ENCODE measurements around the gene ARHGAP4. TPM values are rescaled to one million over a fixed set of nuclear protein-coding genes. Genes with fewer than 3 reads are reported as not detected.
A peak's percentile ranks its signal among the peaks of the same experiment; 100 is the strongest.

ARHGAP4 gene
- total RNA-seq, 2 experiments from 2014 or later = 317 to 324 TPM

DNA sequence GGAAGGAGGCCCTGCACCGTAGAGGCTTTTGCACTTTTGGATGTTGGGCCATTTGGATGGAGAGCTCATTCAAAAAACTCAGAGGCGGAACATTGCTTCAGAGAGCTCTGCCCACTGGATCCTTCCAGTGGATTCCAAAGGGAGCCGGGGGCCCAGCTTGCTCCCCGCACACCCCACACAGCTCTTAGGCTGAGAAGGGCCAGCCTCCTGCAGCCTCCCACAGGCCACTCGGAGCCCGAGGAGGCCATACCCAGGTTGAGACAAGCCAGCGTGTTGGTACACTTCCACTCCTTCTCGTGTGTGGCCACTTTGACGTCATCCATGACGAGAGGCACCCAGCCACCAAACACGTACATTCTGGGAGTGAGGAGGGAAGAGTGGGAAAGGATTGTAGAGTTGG is 35.2 kb upstream of the ARHGAP4 start:
- CTCF ChIA-PET = interaction anchor here (1.1 to 1.2 kb wide), 2 partner anchors 9 to 14 kb away, joined by 3 read pairs; no protein-coding TSS in a partner anchor
- POLR2A ChIA-PET = interaction anchor here (1.0 to 1.2 kb wide), 2 partner anchors 12 to 34 kb away, joined by 3 to 5 read pairs; no protein-coding TSS in a partner anchor
- ATAC-seq = no peak

DNA sequence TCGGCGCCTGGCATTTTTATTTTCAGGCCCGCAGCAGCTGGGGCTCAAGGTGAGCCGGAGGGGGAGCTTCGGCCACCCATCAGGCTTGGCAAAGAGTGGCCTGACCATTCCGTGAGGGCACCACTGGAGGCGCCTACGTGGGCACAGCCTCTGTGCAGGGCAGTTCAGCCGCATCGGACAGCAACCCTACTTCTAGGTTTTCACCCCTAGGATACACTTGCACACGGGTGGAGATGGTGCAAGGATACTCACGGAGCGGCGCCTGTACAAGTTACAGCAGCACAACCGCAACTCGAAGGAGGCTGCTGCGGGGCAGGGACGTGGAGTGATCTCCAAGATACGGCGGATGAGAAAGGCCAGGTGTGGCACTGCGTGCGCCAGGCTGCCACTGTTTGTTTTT is 34.7 kb upstream of the ARHGAP4 start:
- Mint-ChIP-seq H3K27ac (no peak overlapping the region), H3K4me1 (ENCODE audit: low read depth) (peaks cover 8% of the 10 kb centered on the region), H3K9me3 (ENCODE audit: insufficient read depth) (no peaks in the 10 kb centered on the region), H3K4me3 (no peak overlapping the region), H3K36me3 (ENCODE audit: low read depth) (peaks cover 37% of the 10 kb centered on the region), H3K27me3 (ENCODE audit: low read depth) (no peaks in the 10 kb centered on the region)
- CTCF ChIA-PET = no interaction called here
- ATAC-seq = no peak
- DNase-seq = no peak
- POLR2A ChIA-PET = no interaction called here

More for the DNA sequence above, 35.2 kb upstream of the ARHGAP4 start:
- Mint-ChIP-seq H3K27ac (no peak overlapping the region), H3K4me3 (no peak overlapping the region), H3K9me3 (ENCODE audit: insufficient read depth) (no peaks in the 10 kb centered on the region), H3K36me3 (ENCODE audit: low read depth) (peaks cover 38% of the 10 kb centered on the region), H3K27me3 (ENCODE audit: low read depth) (no peaks in the 10 kb centered on the region), H3K4me1 (ENCODE audit: low read depth) (peaks cover 13% of the 10 kb centered on the region)
- DNase-seq = no peak

DNA sequence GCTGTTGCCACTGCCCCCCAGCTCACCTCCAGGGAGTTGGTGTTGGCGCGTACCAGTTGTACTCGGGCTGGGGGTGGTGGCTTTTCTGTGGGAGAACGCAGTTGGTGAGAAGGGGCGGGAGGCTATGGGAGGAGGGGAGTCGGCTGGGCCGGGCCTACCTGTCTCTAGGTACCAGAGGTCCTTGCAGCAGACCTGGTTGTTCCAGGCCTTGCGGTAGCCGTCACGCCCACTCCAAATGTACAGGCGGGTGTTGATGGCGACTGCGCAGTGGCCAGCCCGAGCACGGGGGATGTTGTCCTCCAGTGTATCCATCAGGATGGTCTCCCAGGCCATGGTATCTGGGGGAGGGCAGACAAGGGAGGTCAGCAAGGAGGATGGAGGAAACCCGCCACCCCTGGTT is 34.0 kb upstream of the ARHGAP4 start:
- H3K36me3 Mint-ChIP-seq (ENCODE audit: low read depth) = peaks cover 42% of the 10 kb centered on the region

DNA sequence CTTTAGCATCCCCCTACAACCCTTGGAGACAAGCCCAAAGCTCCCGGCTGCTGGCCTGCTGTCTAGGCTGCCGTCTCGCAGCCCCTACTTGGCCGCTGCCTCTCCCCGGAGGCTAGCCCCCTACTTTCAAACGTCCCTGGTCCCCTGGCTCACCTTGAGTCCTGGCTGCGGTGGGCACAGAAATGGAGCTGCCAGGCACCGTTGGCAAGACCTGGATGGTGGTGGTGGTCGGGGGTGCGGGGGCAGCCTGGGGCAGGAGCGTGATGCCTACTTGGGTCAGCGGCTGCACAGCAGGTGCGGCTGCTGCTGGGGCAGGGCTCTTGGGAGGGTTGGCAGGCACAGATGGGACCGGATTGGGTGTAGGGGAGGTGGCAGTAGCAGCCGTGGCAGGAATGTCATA is 33.6 kb upstream of the ARHGAP4 start:
- Mint-ChIP-seq H3K4me1 (ENCODE audit: low read depth) (no peaks in the 10 kb centered on the region), H3K27ac (no peak overlapping the region), H3K9me3 (ENCODE audit: insufficient read depth) (no peaks in the 10 kb centered on the region), H3K36me3 (ENCODE audit: low read depth) (peaks cover 44% of the 10 kb centered on the region), H3K27me3 (ENCODE audit: low read depth) (no peaks in the 10 kb centered on the region), H3K4me3 (no peak overlapping the region)
- ChIA-PET POLR2A (interaction anchor here (0.7 kb wide), 1 partner anchor 35 kb away, joined by 3 read pairs; no protein-coding TSS in a partner anchor), CTCF (no interaction called here)
- DNase-seq (no peak), ATAC-seq (no peak)

More for the DNA sequence above, 34.0 kb upstream of the ARHGAP4 start:
- Mint-ChIP-seq H3K4me1 (ENCODE audit: low read depth) (peaks cover 3% of the 10 kb centered on the region), H3K27ac (no peak overlapping the region), H3K4me3 (no peak overlapping the region), H3K27me3 (ENCODE audit: low read depth) (no peaks in the 10 kb centered on the region), H3K9me3 (ENCODE audit: insufficient read depth) (no peaks in the 10 kb centered on the region)
- ChIA-PET POLR2A (interaction anchor here (0.7 kb wide), 1 partner anchor 36 kb away, joined by 3 read pairs; no protein-coding TSS in a partner anchor), CTCF (no interaction called here)
- no peak for ATAC-seq
- no peak for DNase-seq

DNA sequence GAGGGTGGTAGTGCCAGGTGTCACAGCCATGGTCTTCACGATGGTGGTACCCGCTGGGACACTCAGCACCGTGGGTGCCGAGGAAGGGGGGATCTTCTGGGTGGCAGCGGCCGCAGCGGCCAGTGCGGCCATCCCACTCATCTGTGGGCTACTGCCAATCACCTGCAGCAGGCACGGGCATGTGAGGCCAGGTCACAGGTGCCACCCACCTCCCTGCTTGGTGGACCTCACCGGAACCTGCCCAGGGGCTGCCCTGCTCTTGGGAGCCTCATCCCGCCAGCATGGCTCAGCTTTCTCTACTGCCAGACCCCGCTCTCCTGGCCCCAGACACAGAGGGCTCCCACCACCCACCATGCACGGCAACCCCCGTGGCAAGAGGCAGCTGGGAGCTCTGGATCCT is 32.5 kb upstream of the ARHGAP4 start:
- no peak for DNase-seq
- Mint-ChIP-seq H3K36me3 (ENCODE audit: low read depth) (peaks cover 46% of the 10 kb centered on the region), H3K27ac (no peak overlapping the region), H3K27me3 (ENCODE audit: low read depth) (no peaks in the 10 kb centered on the region), H3K4me1 (ENCODE audit: low read depth) (peaks cover 3% of the 10 kb centered on the region), H3K4me3 (no peak overlapping the region), H3K9me3 (ENCODE audit: insufficient read depth) (no peaks in the 10 kb centered on the region)
- no peak for ATAC-seq
- ChIA-PET POLR2A (no interaction called here), CTCF (no interaction called here)

DNA sequence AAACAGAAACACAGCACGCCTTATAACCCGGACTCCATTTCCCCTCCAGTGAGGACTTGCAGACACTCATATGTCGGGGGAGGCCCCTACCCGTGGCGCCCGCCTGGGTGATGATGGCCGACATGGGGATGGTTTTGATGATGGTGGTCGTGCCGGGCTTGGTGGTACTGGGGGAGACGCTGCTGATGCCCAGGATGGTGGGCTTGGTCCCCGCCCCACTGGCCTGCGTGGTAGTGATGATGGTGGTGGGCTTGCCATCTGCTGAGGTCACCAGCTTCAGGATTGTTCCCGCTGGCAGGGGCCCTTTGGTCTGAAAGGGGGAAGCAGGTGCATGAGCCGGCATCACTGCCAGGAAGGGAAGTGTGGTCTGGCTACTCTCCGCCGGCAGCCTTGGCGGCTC is 31.2 kb upstream of the ARHGAP4 start:
- H3K9me3 Mint-ChIP-seq (ENCODE audit: insufficient read depth) = no peaks in the 10 kb centered on the region
- no peak for ATAC-seq
- H3K4me1 Mint-ChIP-seq (ENCODE audit: low read depth) = peaks cover 3% of the 10 kb centered on the region
- no peak for DNase-seq
- no peak overlapping the region for H3K27ac Mint-ChIP-seq
- no peaks in the 10 kb centered on the region for H3K27me3 Mint-ChIP-seq (ENCODE audit: low read depth)
- POLR2A ChIA-PET = interaction anchor here (0.6 kb wide), 1 partner anchor 39 kb away, joined by 3 read pairs; no protein-coding TSS in a partner anchor
- H3K4me3 Mint-ChIP-seq = no peak overlapping the region
- CTCF ChIA-PET = no interaction called here
- peaks cover 46% of the 10 kb centered on the region for H3K36me3 Mint-ChIP-seq (ENCODE audit: low read depth)

DNA sequence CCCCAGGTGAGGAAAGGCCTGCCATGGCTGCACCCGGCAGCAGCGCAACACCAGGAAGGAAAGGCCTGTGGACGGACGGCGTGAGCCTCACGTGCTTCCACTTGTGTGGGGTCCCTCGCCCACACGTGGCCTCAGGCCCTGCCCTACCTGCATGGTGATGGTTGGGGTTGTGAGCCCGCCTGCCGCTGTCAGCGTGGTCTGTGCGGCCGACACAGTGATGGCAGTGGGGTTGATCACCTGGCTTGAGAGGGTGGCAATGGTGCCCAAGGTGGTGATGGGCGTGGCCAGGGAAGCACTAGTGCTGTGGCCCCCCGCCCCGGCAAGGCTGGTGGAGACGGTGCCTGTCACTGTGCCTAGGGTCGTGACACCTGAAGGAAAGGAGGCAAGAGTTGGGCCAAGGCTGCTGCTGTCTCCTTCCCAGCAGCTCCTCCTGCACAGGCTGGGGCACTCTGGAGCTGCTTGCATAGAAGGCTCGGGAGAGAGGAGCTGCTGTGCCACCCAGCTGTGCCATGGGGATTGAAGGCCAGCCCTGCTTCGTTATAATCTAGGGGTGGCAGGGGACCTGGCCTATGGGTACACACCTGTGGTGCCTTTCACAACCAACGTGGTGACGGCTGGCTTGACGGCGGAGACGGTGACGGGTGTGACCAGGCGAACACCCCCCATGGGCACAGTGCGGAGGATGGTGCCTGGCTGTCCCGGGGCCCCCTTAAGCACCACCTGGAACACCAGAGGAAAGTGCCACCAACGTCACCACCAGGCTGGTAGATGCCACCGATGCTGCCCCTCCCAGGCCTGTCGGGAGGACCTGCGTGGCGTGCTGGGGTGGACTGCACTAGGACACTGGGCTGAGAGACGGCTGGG is 30.2 kb upstream of the ARHGAP4 start:
- peaks cover 43% of the 10 kb centered on the region for H3K36me3 Mint-ChIP-seq (ENCODE audit: low read depth)
- no peak for DNase-seq
- no peak overlapping the region for H3K27ac Mint-ChIP-seq
- POLR2A ChIA-PET = no interaction called here
- H3K27me3 Mint-ChIP-seq (ENCODE audit: low read depth) = no peaks in the 10 kb centered on the region
- H3K4me3 Mint-ChIP-seq = no peak overlapping the region
- CTCF ChIA-PET = no interaction called here
- peaks cover 6% of the 10 kb centered on the region for H3K4me1 Mint-ChIP-seq (ENCODE audit: low read depth)
- no peak for ATAC-seq
- no peaks in the 10 kb centered on the region for H3K9me3 Mint-ChIP-seq (ENCODE audit: insufficient read depth)

DNA sequence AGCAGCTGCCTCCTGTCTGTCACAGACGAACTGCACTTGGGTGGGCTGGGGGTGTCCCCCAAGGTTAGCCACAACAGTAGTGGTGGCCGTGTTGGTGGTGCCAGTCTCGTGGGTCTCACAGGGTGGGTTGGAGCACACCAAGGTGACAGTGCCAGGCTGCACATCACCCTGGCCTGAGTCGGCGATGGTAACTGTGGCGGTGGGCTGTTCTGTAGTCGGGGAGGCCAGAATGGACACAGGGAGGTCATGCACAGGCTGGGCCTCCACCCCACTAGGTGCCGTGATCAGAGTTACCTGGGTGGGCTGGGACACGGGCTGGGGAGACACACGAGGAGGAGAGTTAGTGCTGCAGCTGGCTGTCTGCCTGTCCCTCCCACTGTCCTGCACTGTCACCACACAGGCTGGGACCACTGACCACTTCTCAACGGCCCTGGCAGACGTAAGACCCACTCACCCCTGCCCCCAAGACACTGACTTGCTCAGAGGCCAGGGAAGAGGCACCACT is 29.2 kb upstream of the ARHGAP4 start:
- peaks cover 14% of the 10 kb centered on the region for H3K4me1 Mint-ChIP-seq (ENCODE audit: low read depth)
- no peak overlapping the region for H3K4me3 Mint-ChIP-seq
- ATAC-seq = no peak
- H3K36me3 Mint-ChIP-seq (ENCODE audit: low read depth) = peaks cover 44% of the 10 kb centered on the region
- POLR2A ChIA-PET = no interaction called here
- CTCF ChIA-PET = no interaction called here
- H3K9me3 Mint-ChIP-seq (ENCODE audit: insufficient read depth) = no peaks in the 10 kb centered on the region
- H3K27ac Mint-ChIP-seq = peak overlapping the region; percentile 66
- no peaks in the 10 kb centered on the region for H3K27me3 Mint-ChIP-seq (ENCODE audit: low read depth)
- DNase-seq = no peak

DNA sequence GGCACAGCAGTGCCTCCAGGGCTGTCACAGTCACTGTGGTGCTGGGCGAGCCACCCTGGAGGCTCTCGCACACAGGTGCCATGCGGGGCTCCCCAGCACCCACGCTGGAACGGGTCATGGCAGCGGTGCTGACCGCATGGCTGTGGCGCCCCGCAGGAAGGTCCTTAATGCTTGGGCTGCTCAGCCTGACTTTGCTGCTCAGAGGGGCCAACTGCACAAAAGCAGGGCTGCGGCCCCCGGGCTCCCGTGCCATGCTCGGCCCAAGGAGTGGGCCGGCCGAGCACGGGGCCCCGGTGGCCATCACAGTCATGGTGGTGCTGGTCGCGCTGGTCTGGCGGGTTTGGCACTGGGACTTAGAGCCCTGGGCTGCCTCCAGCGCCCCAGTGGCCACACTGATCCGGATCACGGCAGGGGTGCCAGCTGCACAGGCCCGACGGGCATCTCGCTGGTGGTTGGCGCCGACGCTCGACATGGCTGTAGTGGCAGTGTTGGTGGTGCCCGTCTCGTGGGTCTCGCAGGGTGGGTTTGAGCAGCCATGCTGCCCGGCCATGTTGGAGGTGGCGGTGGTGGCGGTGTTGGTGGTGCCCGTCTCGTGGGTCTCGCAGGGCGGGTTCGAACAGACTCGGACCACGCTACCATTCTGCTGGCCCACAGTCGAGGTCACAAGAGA is 28.6 kb upstream of the ARHGAP4 start:
- peaks cover 42% of the 10 kb centered on the region for H3K36me3 Mint-ChIP-seq (ENCODE audit: low read depth)
- ATAC-seq = no peak
- DNase-seq = no peak
- H3K27me3 Mint-ChIP-seq (ENCODE audit: low read depth) = no peaks in the 10 kb centered on the region
- POLR2A ChIA-PET = no interaction called here
- H3K4me3 Mint-ChIP-seq = no peak overlapping the region
- H3K27ac Mint-ChIP-seq = peak overlapping the region; percentile 66
- H3K9me3 Mint-ChIP-seq (ENCODE audit: insufficient read depth) = no peaks in the 10 kb centered on the region
- CTCF ChIA-PET = no interaction called here
- peaks cover 20% of the 10 kb centered on the region for H3K4me1 Mint-ChIP-seq (ENCODE audit: low read depth)

DNA sequence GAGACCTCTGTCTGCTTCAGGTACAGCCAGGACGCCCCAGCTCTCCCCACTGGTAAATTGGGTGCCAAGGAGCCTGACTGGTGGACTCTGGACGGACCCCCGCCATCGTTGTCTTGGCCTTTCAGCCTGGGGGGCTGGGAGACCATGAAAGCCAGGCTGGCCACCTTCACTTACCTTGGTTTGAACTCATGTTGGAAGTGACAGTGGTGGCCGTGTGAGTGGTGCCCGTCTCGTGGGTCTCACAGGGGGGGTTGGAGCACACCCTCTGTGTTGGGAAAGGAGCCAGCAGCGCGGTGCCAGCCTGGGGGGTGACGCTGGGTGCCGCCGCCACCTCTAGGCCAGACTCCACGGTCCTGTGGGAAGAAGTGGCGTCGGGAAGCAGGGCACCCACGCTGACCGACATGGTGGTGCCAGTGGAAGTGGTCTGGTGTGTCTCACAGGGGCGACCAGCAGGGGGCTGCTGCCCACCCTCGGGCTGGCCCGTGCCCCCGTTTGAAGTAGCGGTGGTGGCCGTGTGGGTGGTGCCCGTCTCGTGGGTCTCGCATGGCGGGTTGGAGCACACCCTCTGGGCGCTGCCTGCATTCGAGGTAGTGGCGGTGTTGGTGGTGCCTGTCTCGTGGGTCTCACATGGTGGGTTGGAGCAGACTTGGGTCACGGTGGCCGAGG is 28.0 kb upstream of the ARHGAP4 start:
- ATAC-seq (no peak), DNase-seq (no peak)
- peaks cover 46% of the 10 kb centered on the region for H3K36me3 Mint-ChIP-seq (ENCODE audit: low read depth)
- peak overlapping the region; percentile 66 for H3K27ac Mint-ChIP-seq
- H3K27me3 Mint-ChIP-seq (ENCODE audit: low read depth) = no peaks in the 10 kb centered on the region
- CTCF ChIA-PET = interaction anchor here (2.3 to 10.6 kb wide), 2 partner anchors 12 to 28 kb away, joined by 15 to 228 read pairs; partner anchors contain the start of gene ARHGAP4
- H3K4me1 Mint-ChIP-seq (ENCODE audit: low read depth) = peaks cover 26% of the 10 kb centered on the region
- POLR2A ChIA-PET = no interaction called here
- no peaks in the 10 kb centered on the region for H3K9me3 Mint-ChIP-seq (ENCODE audit: insufficient read depth)
- no peak overlapping the region for H3K4me3 Mint-ChIP-seq

DNA sequence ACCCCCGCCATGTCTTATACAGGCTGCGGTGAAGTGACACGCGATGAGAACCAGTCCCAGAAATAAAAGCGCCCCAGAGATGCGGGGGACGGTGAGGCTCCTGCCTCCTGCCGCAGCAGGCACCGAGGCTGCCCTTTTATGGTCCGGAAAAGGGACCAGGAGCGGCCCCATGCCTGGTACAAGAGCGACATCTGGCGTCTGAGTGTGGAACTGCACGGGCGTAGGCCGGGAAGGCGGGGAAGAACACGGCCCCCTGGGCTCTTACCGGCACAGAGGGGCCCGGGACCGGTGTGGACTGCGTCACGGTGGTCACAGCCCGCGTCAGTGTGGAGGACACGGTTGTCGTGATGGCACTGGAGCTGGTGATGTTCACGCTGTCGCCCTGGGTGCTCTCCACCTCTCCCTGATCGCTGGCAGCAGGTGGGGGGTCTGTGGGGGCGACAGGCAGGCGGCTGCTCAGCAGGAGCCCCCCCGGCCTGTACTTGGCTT is 27.3 kb upstream of the ARHGAP4 start:
- Mint-ChIP-seq H3K4me1 (ENCODE audit: low read depth) (peaks cover 32% of the 10 kb centered on the region), H3K36me3 (ENCODE audit: low read depth) (peaks cover 49% of the 10 kb centered on the region), H3K27ac (no peak overlapping the region), H3K4me3 (no peak overlapping the region), H3K9me3 (ENCODE audit: insufficient read depth) (no peaks in the 10 kb centered on the region), H3K27me3 (ENCODE audit: low read depth) (no peaks in the 10 kb centered on the region)
- POLR2A ChIA-PET = no interaction called here
- peak; percentile 65 for ATAC-seq
- CTCF ChIA-PET = interaction anchor here (2.3 to 10.6 kb wide), 2 partner anchors 13 to 27 kb away, joined by 15 to 228 read pairs; partner anchors contain the start of gene ARHGAP4
- peak; percentile 78 for DNase-seq
